Astrocyte (in vitro differentiated cells and primary cell): ENCODE measurements around the gene CFC1. TPM values are rescaled to one million over a fixed set of nuclear protein-coding genes. Genes with fewer than 3 reads are reported as not detected.
"Not testable (repeated sequence)": the region's sequence is repeated elsewhere in the genome, so short reads cannot be mapped to it uniquely, and the experiment has no call there.

Experiments
- DNase-seq: peaks from one replicate; pipeline ENCODE4 v3.0.0-alpha.2; 2010; ENCODE audit warnings: low read depth
- FAIRE-seq: peaks from 2 replicates; lab custom pipeline; 2011; peaks lifted over from hg19 to GRCh38; lab: Jason Lieb, UNC
- H2AFZ ChIP-seq: 2 replicates; pipeline ENCODE4 v1.6.0; 2012; ENCODE audit warnings: low read depth, low read length, inconsistent platforms
- H3K27ac ChIP-seq: 2 replicates; pipeline ENCODE4 v1.5.1; 2011; ENCODE audit warnings: low read depth, low read length, inconsistent platforms
- H3K27me3 ChIP-seq: 2 replicates; pipeline ENCODE4 v1.6.0; 2011; ENCODE audit warnings: low read length, inconsistent platforms; ENCODE audit not compliant: insufficient read depth
- H3K36me3 ChIP-seq: 2 replicates; pipeline ENCODE4 v1.5.1; 2011; ENCODE audit warnings: low read length, inconsistent platforms; ENCODE audit not compliant: insufficient read depth
- H3K4me1 ChIP-seq: 2 replicates; pipeline ENCODE4 v1.5.1; 2011; ENCODE audit warnings: low read length, inconsistent platforms; ENCODE audit not compliant: insufficient read depth
- H3K4me2 ChIP-seq: 2 replicates; pipeline ENCODE4 v1.6.0; 2012; ENCODE audit warnings: low read length, inconsistent platforms
- H3K4me3 ChIP-seq: 2 replicates; pipeline ENCODE4 v1.5.1; 2011; ENCODE audit warnings: low read depth, mild to moderate bottlenecking, low read length, inconsistent platforms; ENCODE audit not compliant: insufficient read depth
- H3K79me2 ChIP-seq: 2 replicates; pipeline ENCODE4 v1.6.0; 2012; ENCODE audit warnings: mild to moderate bottlenecking, low read length, inconsistent platforms; ENCODE audit not compliant: insufficient read depth
- H3K9ac ChIP-seq: 2 replicates; pipeline ENCODE4 v1.6.0; 2012; ENCODE audit warnings: mild to moderate bottlenecking, low read length, inconsistent platforms
- H3K9me3 ChIP-seq: 2 replicates; pipeline ENCODE4 v1.5.1; 2012; ENCODE audit warnings: low read depth, mild to moderate bottlenecking, low read length, inconsistent platforms; ENCODE audit not compliant: insufficient read depth
- H4K20me1 ChIP-seq: 2 replicates; pipeline ENCODE4 v1.6.0; 2012; ENCODE audit warnings: low read length, inconsistent platforms; ENCODE audit not compliant: insufficient read depth
- H3K27ac Mint-ChIP-seq: one replicate; pipeline ENCODE4 v1.8.0; 2021; ENCODE audit warnings: mild to moderate bottlenecking, mixed read lengths; ENCODE audit not compliant: unreplicated experiment
- H3K27me3 Mint-ChIP-seq: one replicate; pipeline ENCODE4 v1.8.0; 2021; ENCODE audit warnings: low read depth, mixed read lengths; ENCODE audit not compliant: unreplicated experiment
- H3K36me3 Mint-ChIP-seq: one replicate; pipeline ENCODE4 v1.8.0; 2021; ENCODE audit warnings: low read depth, mixed read lengths; ENCODE audit not compliant: unreplicated experiment
- H3K4me1 Mint-ChIP-seq: one replicate; pipeline ENCODE4 v1.8.0; 2021; ENCODE audit warnings: low read depth, mixed read lengths; ENCODE audit not compliant: unreplicated experiment
- H3K4me3 Mint-ChIP-seq: one replicate; pipeline ENCODE4 v1.8.0; 2021; ENCODE audit warnings: mild to moderate bottlenecking, moderate library complexity, mixed read lengths; ENCODE audit not compliant: unreplicated experiment
- H3K9me3 Mint-ChIP-seq: one replicate; pipeline ENCODE4 v1.8.0; 2021; ENCODE audit warnings: mild to moderate bottlenecking, mixed read lengths; ENCODE audit not compliant: unreplicated experiment
- total RNA-seq: library from RNA; stranded (reverse); gene quantifications from 2 replicates; pipeline ENCODE4 v1.2.1, GENCODE V29; 2021

The CFC1 gene
- total RNA-seq, 1 donor from 2014 or later = not detected

GRCh38 chr2:130597994-130598393 is 1.4 kb downstream of the CFC1 start:
- not testable (repeated sequence) for H3K36me3 ChIP-seq, H3K27me3 ChIP-seq, H3K79me2 ChIP-seq, H3K27ac Mint-ChIP-seq, H4K20me1 ChIP-seq, H3K9ac ChIP-seq, H2AFZ ChIP-seq, H3K9me3 Mint-ChIP-seq, H3K4me2 ChIP-seq, H3K36me3 Mint-ChIP-seq, H3K9me3 ChIP-seq, DNase-seq, H3K4me1 Mint-ChIP-seq, H3K4me3 ChIP-seq, H3K4me1 ChIP-seq, FAIRE-seq, H3K4me3 Mint-ChIP-seq, H3K27me3 Mint-ChIP-seq, H3K27ac ChIP-seq

- H3K27me3 ChIP-seq, H3K4me1 ChIP-seq, DNase-seq, H3K79me2 ChIP-seq, FAIRE-seq, H3K36me3 ChIP-seq, H4K20me1 ChIP-seq, H3K4me1 Mint-ChIP-seq, H3K4me3 ChIP-seq, H3K27ac ChIP-seq, H3K4me3 Mint-ChIP-seq, H3K27me3 Mint-ChIP-seq, H3K9me3 Mint-ChIP-seq, H3K9ac ChIP-seq, H3K36me3 Mint-ChIP-seq, H2AFZ ChIP-seq, H3K4me2 ChIP-seq, H3K9me3 ChIP-seq, H3K27ac Mint-ChIP-seq: not testable (repeated sequence)
Observed at GRCh38 chr2:130596757-130597156, 2.6 kb downstream of the CFC1 start.

- not testable (repeated sequence) for H3K4me3 ChIP-seq, FAIRE-seq, H3K9ac ChIP-seq, DNase-seq, H3K9me3 Mint-ChIP-seq, H3K27me3 ChIP-seq, H3K36me3 ChIP-seq, H3K27ac Mint-ChIP-seq, H4K20me1 ChIP-seq, H3K4me1 Mint-ChIP-seq, H3K4me2 ChIP-seq, H3K27ac ChIP-seq, H3K9me3 ChIP-seq, H3K4me1 ChIP-seq, H2AFZ ChIP-seq, H3K79me2 ChIP-seq, H3K4me3 Mint-ChIP-seq, H3K36me3 Mint-ChIP-seq, H3K27me3 Mint-ChIP-seq
Observed at GRCh38 chr2:130594011-130594410, 5.4 kb downstream of the CFC1 start.

DNA sequence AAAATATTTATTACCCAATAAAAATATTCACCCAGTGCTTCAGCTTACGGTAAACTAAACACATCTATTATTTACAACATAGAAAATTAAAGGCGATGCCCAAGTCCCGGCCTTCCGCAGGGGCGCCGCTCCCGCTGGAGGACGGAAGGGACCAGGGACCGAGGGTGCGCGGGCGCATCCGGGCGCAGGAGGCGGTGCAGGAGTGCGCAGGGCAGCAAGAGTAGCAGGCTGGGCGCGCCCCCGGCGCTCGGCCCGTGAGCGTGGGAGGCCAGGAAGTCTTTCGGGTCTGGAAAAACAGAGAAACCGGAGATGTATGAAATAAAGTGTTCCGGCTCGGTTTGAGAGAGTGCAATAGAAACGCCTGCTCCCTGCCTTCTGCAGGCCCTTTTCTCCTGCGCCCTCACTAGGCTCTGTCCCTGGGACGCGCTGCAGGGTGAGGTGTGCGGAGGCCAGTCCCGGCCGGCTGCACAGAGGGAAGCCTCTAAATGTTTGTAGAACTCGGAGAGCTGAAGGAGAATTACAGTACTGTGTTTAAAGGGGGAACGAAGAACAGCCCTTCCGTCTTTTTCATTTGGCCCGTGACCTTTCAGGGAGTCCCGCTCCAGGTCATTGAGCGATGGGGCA is 6.5 kb downstream of the CFC1 start:
- H3K4me3 ChIP-seq, H3K79me2 ChIP-seq, H3K27me3 Mint-ChIP-seq, H3K9ac ChIP-seq, H3K4me1 ChIP-seq, H3K4me2 ChIP-seq, H3K27ac Mint-ChIP-seq, H3K27me3 ChIP-seq, H3K9me3 Mint-ChIP-seq, H4K20me1 ChIP-seq, H3K36me3 ChIP-seq, H3K9me3 ChIP-seq, DNase-seq, H3K27ac ChIP-seq, H3K4me1 Mint-ChIP-seq, H3K36me3 Mint-ChIP-seq, H3K4me3 Mint-ChIP-seq, FAIRE-seq, H2AFZ ChIP-seq: not testable (repeated sequence)

DNA sequence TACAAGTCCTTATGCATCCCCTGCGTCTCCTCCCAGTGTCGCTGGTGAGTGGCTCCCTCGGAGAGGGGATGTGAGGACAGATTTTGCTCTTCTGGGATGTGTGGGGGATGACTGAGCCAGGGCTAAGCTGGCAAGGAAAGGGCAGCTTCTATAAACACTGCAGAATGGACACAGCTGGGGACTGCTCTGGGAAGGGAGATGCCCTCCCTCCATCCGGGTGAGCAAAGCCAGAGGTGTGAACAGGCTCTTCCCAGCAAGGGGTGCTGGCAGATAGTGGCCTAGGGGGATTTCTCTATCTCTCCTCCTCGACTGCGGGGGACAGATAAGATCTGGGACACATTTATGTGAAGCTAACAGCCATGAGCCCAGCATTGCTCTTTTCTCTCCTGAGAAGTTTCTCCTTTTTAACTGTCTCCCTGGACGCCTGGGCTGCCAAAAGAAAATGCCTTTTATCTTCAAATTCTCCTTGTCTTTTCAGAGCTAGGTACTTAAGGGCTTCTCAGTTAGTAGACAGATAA is 8.5 kb downstream of the CFC1 start:
- not testable (repeated sequence) for FAIRE-seq, DNase-seq, H3K36me3 ChIP-seq, H3K4me1 Mint-ChIP-seq, H3K36me3 Mint-ChIP-seq, H3K9me3 Mint-ChIP-seq, H3K27ac ChIP-seq, H2AFZ ChIP-seq, H3K79me2 ChIP-seq, H3K27me3 Mint-ChIP-seq, H3K9me3 ChIP-seq, H3K4me3 ChIP-seq, H4K20me1 ChIP-seq, H3K4me3 Mint-ChIP-seq, H3K4me2 ChIP-seq, H3K4me1 ChIP-seq, H3K27ac Mint-ChIP-seq, H3K27me3 ChIP-seq, H3K9ac ChIP-seq

DNA sequence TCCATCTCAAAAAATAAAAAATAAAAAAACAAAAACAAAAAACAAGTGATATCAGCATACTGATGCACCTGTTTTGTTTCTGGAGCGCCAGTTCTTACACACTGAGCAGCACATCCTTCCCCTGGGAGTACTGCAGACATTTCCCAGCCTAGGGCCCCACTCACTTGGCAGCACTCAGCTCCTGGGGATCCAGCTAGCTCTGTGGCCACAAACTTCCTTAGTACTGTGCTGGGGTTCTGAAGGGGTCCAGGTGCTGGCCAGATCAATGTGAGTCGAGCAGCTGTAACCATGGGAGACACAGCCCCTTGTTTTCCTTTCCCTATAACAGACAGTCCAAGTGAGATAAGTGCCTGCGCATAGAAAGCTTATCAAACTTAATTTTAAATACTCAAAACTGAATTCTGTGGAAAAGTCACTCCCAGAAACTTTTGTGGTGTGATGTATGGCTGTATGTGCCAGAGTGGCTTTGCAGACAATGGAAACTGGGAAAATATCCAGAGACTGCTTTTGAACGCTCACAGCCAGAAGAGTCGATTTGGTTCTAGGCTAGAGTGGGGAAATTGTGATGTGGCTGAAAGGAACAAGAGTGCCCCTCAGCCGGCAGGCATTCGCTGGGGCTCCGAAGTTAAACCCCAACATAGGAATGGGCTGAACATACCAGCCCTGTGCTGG is 9.1 kb downstream of the CFC1 start:
- not testable (repeated sequence) for H3K4me3 Mint-ChIP-seq, H3K4me3 ChIP-seq, H3K4me1 Mint-ChIP-seq, H3K27me3 ChIP-seq, H3K4me2 ChIP-seq, DNase-seq, H3K36me3 ChIP-seq, H2AFZ ChIP-seq, H3K9me3 Mint-ChIP-seq, H3K9me3 ChIP-seq, H4K20me1 ChIP-seq, H3K4me1 ChIP-seq, H3K27ac Mint-ChIP-seq, H3K36me3 Mint-ChIP-seq, H3K27me3 Mint-ChIP-seq, H3K27ac ChIP-seq, H3K9ac ChIP-seq, FAIRE-seq, H3K79me2 ChIP-seq
